Activated B cell treated with CpG ODN at 0.5 μM for 24 hours (primary cell): ENCODE data around the gene TBL3. TPM values are rescaled to one million over a fixed set of nuclear protein-coding genes. Genes with fewer than 3 reads are reported as not detected.

Source experiments
- ATAC-seq: fragments of 200-7000 bp; cut with Tn5 transposase; one replicate; pipeline ENCODE4 v1.10.0; 2021; ENCODE audit warnings: low read depth, mild to moderate bottlenecking, moderate library complexity
- CTCF ChIA-PET: fragments of 350-600 bp; sonication (Branson Sonifier 250); formaldehyde crosslinking; loops from one replicate; lab custom pipeline; 2021; ENCODE audit warnings: antibody characterized with exemption; lab: Charles Lee
- POLR2A ChIA-PET: fragments of 350-600 bp; sonication (Branson Sonifier 250); formaldehyde crosslinking; loops from one replicate; lab custom pipeline; 2021; ENCODE audit warnings: antibody characterized with exemption; lab: Charles Lee
- DNase-seq: peaks from one replicate; pipeline ENCODE4 v3.0.0; 2022
- H3K27ac Mint-ChIP-seq: one replicate; pipeline ENCODE4 v1.8.0; 2020; ENCODE audit warnings: mixed read lengths
- H3K27me3 Mint-ChIP-seq: one replicate; pipeline ENCODE4 v1.8.0; 2021; ENCODE audit warnings: mixed read lengths
- H3K36me3 Mint-ChIP-seq: one replicate; pipeline ENCODE4 v1.8.0; 2021; ENCODE audit warnings: low read depth, mixed read lengths
- H3K4me1 Mint-ChIP-seq: one replicate; pipeline ENCODE4 v1.8.0; 2021; ENCODE audit warnings: mixed read lengths
- H3K4me3 Mint-ChIP-seq: one replicate; pipeline ENCODE4 v1.8.0; 2020; ENCODE audit warnings: mild to moderate bottlenecking, mixed read lengths
- H3K9me3 Mint-ChIP-seq: one replicate; pipeline ENCODE4 v1.8.0; 2020; ENCODE audit warnings: mixed read lengths
- CTCF ChIP-seq: fragments of 200-600 bp; IDR thresholded peaks from one replicate; pipeline ENCODE4 v1.8.0; 2022; ENCODE audit warnings: antibody characterized with exemption, mild to moderate bottlenecking
- intact Hi-C: fragments of 100-400 bp; cut with micrococcal nuclease; formaldehyde crosslinking; loops from one replicate; pipeline ENCODE4 v1.15.1; 2024
- total RNA-seq: library from RNA; stranded (reverse); gene quantifications from 2 replicates; pipeline ENCODE4 v1.2.3, GENCODE V29; 2022

TBL3 gene
- total RNA-seq, 1 donor from 2014 or later: 44.2 TPM

GRCh38 chr16:1991948-1992703 lies 20.3 kb downstream of the TBL3 start:
- H3K27me3 Mint-ChIP-seq: no peaks in the 10 kb centered on the region
- H3K36me3 Mint-ChIP-seq: peaks cover 8% of the 10 kb centered on the region
- no peak for TF ChIP-seq CTCF
- peak overlapping the region; percentile 88 for H3K27ac Mint-ChIP-seq
- peak overlapping the region; percentile 82 for H3K4me3 Mint-ChIP-seq
- DNase-seq (peak; percentile 95), ATAC-seq (peak; percentile 79)
- intact Hi-C loops: loop anchor here (1.0 to 5.0 kb wide), 7 partner anchors 8 to 380 kb away; partner anchors contain the start of genes CRAMP1, GFER, IFT140 and MSRB1
- POLR2A ChIA-PET: interaction anchor here (0.6 to 21.9 kb wide), 22 partner anchors 9 to 891 kb away, joined by 3 to 351 read pairs (median 8); partner anchors contain the start of genes FAHD1, FLYWCH2, GFER and MAPK8IP3
- peaks cover 29% of the 10 kb centered on the region for H3K4me1 Mint-ChIP-seq
- H3K9me3 Mint-ChIP-seq: no peaks in the 10 kb centered on the region
- CTCF ChIA-PET: interaction anchor here (1.1 to 1.3 kb wide), 2 partner anchors 13 to 27 kb away, joined by 3 read pairs; partner anchors contain the start of gene RPS2

GRCh38 chr16:1992704-1993317 lies 21.0 kb downstream of the TBL3 start:
- DNase-seq: no peak

GRCh38 chr16:1993731-1994131 lies 21.9 kb downstream of the TBL3 start:
- ChIA-PET CTCF (interaction anchor here (1.7 kb wide), 1 partner anchor 10 kb away, joined by 7 read pairs; no protein-coding TSS in a partner anchor), POLR2A (interaction anchor here (0.8 to 21.9 kb wide), 6 partner anchors 10 to 162 kb away, joined by 3 to 351 read pairs (median 12); partner anchors contain the start of genes GFER, NDUFB10, NTHL1 and RNF151)
- DNase-seq (no peak), ATAC-seq (no peak)
- peaks cover 22% of the 10 kb centered on the region for H3K36me3 Mint-ChIP-seq
- no peak overlapping the region for H3K4me3 Mint-ChIP-seq
- TF ChIP-seq CTCF: no peak
- H3K4me1 Mint-ChIP-seq: peaks cover 26% of the 10 kb centered on the region
- intact Hi-C loops: loop anchor here (5.0 kb wide), 1 partner anchor 381 kb away; the partner anchor contains the start of genes CRAMP1 and IFT140
- H3K9me3 Mint-ChIP-seq: no peaks in the 10 kb centered on the region
- no peaks in the 10 kb centered on the region for H3K27me3 Mint-ChIP-seq
- H3K27ac Mint-ChIP-seq: peak overlapping the region; percentile 70

More at GRCh38 chr16:1992704-1993317, 21.0 kb downstream of the TBL3 start:
- ATAC-seq: no peak
- no peaks in the 10 kb centered on the region for H3K27me3 Mint-ChIP-seq
- H3K36me3 Mint-ChIP-seq: peaks cover 13% of the 10 kb centered on the region
- TF ChIP-seq CTCF: no peak
- ChIA-PET POLR2A (interaction anchor here (0.5 to 21.9 kb wide), 19 partner anchors 8 to 1471 kb away, joined by 3 to 351 read pairs (median 10); partner anchors contain the start of genes FAHD1, FLYWCH2, GFER and MAPK8IP3), CTCF (interaction anchor here (1.3 to 1.7 kb wide), 2 partner anchors 11 to 28 kb away, joined by 3 to 7 read pairs; partner anchors contain the start of gene RPS2)
- H3K4me1 Mint-ChIP-seq: peaks cover 29% of the 10 kb centered on the region
- intact Hi-C loops: loop anchor here (1.0 to 5.0 kb wide), 7 partner anchors 9 to 381 kb away; partner anchors contain the start of genes CRAMP1, GFER, IFT140 and MSRB1
- no peak overlapping the region for H3K27ac Mint-ChIP-seq
- no peak overlapping the region for H3K4me3 Mint-ChIP-seq
- no peaks in the 10 kb centered on the region for H3K9me3 Mint-ChIP-seq

GRCh38 chr16:1997494-1998359 lies 25.9 kb downstream of the TBL3 start:
- no peak for TF ChIP-seq CTCF
- intact Hi-C loops: no loop called here
- H3K4me3 Mint-ChIP-seq: no peak overlapping the region
- ChIA-PET POLR2A (interaction anchor here (21.9 kb wide), 1 partner anchor 35 kb away, joined by 351 read pairs; the partner anchor contains the start of genes NDUFB10, RNF151 and RPS2), CTCF (no interaction called here)
- no peaks in the 10 kb centered on the region for H3K9me3 Mint-ChIP-seq
- no peak overlapping the region for H3K27ac Mint-ChIP-seq
- no peaks in the 10 kb centered on the region for H3K27me3 Mint-ChIP-seq
- H3K36me3 Mint-ChIP-seq: peaks cover 47% of the 10 kb centered on the region
- ATAC-seq (no peak), DNase-seq (no peak)
- H3K4me1 Mint-ChIP-seq: peaks cover 11% of the 10 kb centered on the region
